ENCODE data around the gene COL8A1. TPM values are rescaled to one million over a fixed set of nuclear protein-coding genes. Genes with fewer than 3 reads are reported as not detected.
"Not testable (repeated sequence)": the region's sequence is repeated elsewhere in the genome, so short reads cannot be mapped to it uniquely, and the experiment has no call there.

Gene COL8A1
- total RNA-seq, 3 donors from 2014 or later = 0.11 TPM; not detected in 2

DNA sequence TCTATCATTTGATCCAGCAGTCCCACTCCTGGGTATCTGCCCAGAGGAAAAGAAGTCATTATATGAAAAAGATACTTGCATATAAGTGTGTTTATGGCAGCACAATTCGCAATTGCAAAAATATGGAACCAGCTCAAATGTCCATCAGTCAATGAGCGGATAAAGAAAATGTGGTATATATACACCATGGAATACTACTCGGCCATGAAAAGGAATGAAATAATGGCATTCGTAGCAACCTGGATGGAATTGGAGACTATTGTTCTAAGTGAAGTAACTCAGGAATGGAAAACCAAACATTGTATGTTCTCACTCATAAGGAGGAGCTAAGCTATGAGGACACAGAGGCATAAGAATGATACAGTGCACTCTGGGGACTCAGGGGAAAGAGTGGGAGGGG is 203.6 kb downstream of the COL8A1 start:
- peaks cover 16% of the 10 kb centered on the region for H3K4me1 Mint-ChIP-seq (ENCODE audit: low read depth)
- not testable (repeated sequence) for H3K27me3 Mint-ChIP-seq (ENCODE audit: low read depth); H3K36me3 Mint-ChIP-seq (ENCODE audit: insufficient read depth); ATAC-seq; H3K4me3 Mint-ChIP-seq; H3K9me3 Mint-ChIP-seq; DNase-seq

DNA sequence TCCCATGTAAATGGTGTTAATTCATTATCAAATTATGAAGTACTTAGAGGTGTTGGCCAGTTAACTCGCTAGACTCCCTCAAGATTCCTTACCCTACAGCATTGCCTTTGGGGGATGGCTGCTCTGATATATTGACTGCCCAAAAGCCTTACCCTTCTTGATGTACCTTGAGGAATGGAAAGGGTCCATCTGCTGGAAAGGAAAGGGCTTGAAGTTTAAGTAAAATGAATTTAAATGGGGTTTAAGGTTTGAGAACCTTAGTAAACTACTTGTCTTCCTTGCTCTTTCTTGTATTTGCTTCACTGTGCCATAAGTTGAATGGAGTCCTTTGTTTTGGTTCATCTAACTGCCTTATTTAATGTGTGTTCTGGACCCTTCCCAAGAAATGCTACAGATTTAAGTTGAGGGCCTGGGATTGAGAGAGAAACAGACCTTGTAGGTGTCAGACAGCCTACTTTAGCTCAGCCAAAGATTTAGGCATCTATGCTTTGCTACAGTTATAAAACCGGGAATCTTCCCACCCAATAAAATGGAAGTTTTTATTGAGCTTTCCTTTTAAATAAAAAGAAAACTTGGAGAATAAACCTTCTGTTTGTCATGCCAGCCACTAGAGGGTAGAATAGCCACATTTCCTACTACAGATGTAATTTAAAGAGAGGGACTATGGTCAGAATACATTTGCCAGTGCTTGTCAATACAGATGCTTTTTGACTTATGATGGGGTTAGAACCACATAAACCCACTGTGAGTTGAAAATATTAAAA is 204.6 kb downstream of the COL8A1 start:
- Mint-ChIP-seq H3K9me3 (no peaks in the 10 kb centered on the region), H3K36me3 (ENCODE audit: insufficient read depth) (peaks cover 5% of the 10 kb centered on the region), H3K27me3 (ENCODE audit: low read depth) (no peaks in the 10 kb centered on the region), H3K4me1 (ENCODE audit: low read depth) (peaks cover 16% of the 10 kb centered on the region), H3K4me3 (no peak overlapping the region)
- DNase-seq = no peak
- ATAC-seq = no peak

DNA sequence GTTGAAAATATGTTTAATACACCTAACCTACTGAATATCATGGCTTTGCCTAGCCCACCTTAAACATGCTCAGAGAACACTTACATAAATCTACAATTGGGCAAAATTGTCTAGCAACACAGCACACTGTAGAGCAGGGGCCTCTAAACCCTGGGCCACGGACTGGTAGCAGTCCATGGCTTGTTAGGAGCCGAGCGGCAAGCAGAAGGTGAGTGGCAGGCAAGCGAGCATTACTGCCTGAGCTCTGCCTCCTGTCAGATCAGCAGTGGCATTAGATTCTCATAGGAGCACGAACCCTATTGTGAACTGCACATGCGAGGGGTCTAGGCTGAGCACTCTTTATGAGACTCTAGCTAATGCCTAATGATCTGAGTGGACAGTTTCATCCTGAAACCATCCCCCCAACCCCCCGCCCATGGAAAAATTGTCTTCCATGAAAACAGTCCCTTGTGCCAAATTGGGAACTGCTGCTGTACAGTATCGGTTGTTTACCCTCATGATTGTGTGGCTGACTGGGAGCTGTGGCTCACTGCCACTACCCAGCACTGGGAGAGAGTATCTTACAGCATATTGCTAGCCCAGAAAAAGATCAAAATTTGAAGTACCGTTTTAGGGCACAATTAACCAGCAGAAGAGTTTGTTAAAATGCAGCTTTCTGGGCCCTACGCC is 205.3 kb downstream of the COL8A1 start:
- H3K4me3 Mint-ChIP-seq = no peak overlapping the region
- no peaks in the 10 kb centered on the region for H3K9me3 Mint-ChIP-seq
- DNase-seq (no peak), ATAC-seq (no peak)
- peaks cover 16% of the 10 kb centered on the region for H3K4me1 Mint-ChIP-seq (ENCODE audit: low read depth)
- peaks cover 5% of the 10 kb centered on the region for H3K36me3 Mint-ChIP-seq (ENCODE audit: insufficient read depth)
- H3K27me3 Mint-ChIP-seq (ENCODE audit: low read depth) = no peaks in the 10 kb centered on the region

DNA sequence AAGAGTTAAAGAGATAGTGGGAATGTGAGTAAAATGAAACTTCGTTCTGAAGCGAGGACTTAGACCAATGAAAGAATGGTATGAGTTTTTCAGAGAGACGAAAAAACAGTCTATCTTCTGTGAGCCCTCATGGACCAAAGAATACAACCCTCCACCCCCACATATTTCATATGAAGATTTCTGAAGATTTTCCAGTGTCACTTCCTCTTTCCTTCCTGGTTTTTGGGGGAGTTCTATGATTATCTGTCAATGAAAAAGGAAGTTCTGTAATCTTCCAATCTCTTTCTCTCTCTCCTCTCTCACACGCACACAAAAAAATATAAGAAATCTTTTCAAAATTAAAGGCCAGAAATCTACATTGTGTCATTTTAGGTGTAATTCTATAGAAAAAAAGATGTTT is 206.9 kb downstream of the COL8A1 start:
- Mint-ChIP-seq H3K27me3 (ENCODE audit: low read depth) (no peaks in the 10 kb centered on the region), H3K9me3 (no peaks in the 10 kb centered on the region), H3K36me3 (ENCODE audit: insufficient read depth) (peaks cover 5% of the 10 kb centered on the region), H3K4me3 (no peak overlapping the region), H3K4me1 (ENCODE audit: low read depth) (peaks cover 11% of the 10 kb centered on the region)
- ATAC-seq = no peak
- DNase-seq = no peak

DNA sequence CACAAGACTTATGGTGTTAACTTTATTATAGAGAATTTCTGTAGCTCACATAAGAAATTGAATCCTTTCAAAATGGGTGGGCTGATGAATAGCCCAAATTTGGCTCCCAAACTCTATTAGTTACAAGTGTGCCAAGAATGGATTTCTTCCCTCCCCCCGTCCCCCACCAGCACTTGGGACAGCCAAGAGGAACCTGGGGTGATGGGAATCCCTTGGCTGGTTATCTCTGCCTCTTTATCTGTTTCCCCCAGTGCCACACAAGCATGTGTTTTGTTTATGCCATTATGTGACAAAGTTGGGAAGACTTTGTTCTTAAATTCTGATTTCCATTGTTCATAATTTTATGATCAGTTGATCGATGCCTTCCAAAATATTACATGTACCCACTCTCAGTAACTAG is 207.6 kb downstream of the COL8A1 start:
- ATAC-seq (no peak), DNase-seq (no peak)
- Mint-ChIP-seq H3K4me1 (ENCODE audit: low read depth) (peaks cover 11% of the 10 kb centered on the region), H3K4me3 (no peak overlapping the region), H3K27me3 (ENCODE audit: low read depth) (no peaks in the 10 kb centered on the region), H3K36me3 (ENCODE audit: insufficient read depth) (peaks cover 2% of the 10 kb centered on the region), H3K9me3 (no peaks in the 10 kb centered on the region)

DNA sequence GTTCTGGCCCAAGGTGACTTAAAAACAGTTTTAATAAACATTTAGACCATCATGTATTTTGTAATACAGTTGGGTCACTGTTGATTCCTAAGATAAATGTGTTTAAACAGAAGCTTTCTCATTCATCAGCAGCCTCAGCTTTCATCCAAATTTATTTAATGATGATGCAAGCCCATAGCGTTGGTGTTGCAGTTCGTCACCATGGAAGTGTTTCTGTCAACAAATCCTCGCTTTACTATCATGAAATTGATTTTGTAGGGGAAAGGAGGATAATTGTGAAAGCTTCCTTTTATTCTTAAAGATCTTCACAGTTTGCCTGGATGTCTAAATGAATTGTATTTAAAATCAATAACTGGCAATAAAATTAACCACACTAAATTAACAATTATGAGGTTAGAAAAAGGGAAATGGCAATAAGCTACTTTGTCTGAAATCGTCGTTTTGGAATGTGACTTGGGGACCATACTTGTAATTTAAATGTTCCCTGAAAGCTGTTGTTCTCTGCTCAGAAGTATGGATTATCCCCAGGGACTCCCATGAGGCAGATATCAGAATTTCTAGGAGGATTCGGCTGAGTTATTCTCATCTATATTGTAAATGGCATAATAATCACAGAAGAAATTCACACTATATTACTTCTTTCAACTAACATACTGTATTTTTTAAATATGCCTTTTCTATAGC is 208.2 kb downstream of the COL8A1 start:
- H3K4me1 Mint-ChIP-seq (ENCODE audit: low read depth) = peaks cover 11% of the 10 kb centered on the region
- H3K27me3 Mint-ChIP-seq (ENCODE audit: low read depth) = no peaks in the 10 kb centered on the region
- H3K9me3 Mint-ChIP-seq = no peaks in the 10 kb centered on the region
- H3K4me3 Mint-ChIP-seq = no peak overlapping the region
- ATAC-seq (no peak), DNase-seq (no peak)
- peaks cover 3% of the 10 kb centered on the region for H3K36me3 Mint-ChIP-seq (ENCODE audit: insufficient read depth)

DNA sequence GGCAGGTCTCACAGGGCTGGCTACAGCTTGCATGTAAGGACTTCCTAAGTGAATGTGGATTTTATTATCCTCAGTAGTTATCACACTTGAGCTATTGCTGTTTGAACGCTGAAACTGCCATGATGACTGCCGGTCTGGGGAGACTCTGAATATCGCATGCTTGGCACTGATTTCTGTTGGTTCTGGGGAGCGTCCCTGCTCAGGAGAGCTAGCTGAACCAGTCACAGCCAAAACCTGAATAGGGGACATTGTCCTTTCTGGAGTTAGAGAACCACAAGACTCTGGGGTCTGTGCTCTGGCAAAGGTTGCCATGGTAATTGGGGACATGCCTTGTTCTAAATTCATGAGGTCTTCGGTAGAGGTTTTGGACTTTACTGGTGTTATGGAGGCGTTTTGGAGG is 210.0 kb downstream of the COL8A1 start:
- H3K9me3 Mint-ChIP-seq = no peaks in the 10 kb centered on the region
- DNase-seq = no peak
- H3K4me3 Mint-ChIP-seq = no peak overlapping the region
- H3K4me1 Mint-ChIP-seq (ENCODE audit: low read depth) = peaks cover 11% of the 10 kb centered on the region
- no peak for ATAC-seq
- H3K36me3 Mint-ChIP-seq (ENCODE audit: insufficient read depth) = peaks cover 4% of the 10 kb centered on the region
- no peaks in the 10 kb centered on the region for H3K27me3 Mint-ChIP-seq (ENCODE audit: low read depth)

Other genes starting within 250 kb of the COL8A1 start
- gene CMSS1, start 179.3 kb downstream of the COL8A1 start, total RNA-seq = 100 to 1,000 TPM; 126 to 157 (median 136) TPM

Data from activated T-cell treated with anti-CD3 and anti-CD28 coated beads, Interleukin-2, amount 50 U/mL, for 4 hours (primary cell).